GOT3 (cell line): ENCODE data around the gene CAMKMT.
A peak's percentile ranks its signal among the peaks of the same experiment; 100 is the strongest.

Experiments used
- DNase-seq: peaks from one replicate; lab custom pipeline; 2025; ENCODE audit warnings: mixed read lengths; lab: John Stamatoyannopoulos, UW

The CAMKMT gene

DNA sequence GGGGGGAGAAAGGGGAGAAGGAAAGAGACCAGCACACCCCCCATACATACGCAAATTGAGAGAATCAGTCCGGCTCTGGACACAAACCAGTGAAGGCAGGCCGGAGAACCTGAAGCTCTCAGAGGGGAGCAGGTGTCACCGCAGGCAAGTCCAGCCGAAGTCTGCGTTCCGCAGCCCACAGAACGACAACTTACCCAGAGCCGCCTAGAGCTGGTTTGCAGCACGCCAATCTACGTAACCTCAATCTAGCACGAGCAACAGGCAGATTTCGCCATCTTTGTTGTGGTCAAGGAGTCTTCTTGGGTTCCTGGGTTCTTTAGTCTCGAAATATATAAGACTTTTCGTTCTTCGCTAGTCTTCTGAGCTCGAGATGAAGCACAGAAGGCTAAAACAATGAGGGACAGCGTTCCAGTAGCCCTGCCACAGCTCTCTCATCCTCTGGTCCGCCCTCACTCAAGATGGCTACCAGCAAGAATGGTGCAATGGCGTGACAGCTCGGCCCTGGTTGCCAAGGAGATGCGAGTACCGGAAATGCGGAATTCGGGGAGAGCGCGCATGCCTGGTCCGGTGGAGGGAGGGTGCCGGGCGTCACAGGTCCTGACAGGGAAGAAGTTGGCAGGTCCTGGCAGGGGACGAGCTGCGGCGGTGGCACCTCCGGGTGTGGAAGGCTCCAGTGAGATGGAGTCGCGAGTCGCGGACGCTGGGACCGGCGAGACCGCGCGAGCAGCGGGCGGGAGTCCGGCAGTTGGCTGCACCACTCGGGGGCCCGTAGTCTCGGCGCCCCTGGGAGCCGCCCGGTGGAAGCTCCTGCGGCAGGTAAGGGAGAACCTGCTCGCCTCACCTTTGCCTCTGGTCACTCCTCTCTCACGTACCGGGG lies at the start of gene CAMKMT, which contains the start of gene PREPL:
Gene CAMKMT, plus strand, starts transcription at position 618 of the 877 bp plus-strand sequence.
Gene PREPL, minus strand, starts transcription at position 165 of the 877 bp plus-strand sequence. CDS start 15,152 bp downstream, outside the sequence.
- peak; percentile 89 for DNase-seq

DNA sequence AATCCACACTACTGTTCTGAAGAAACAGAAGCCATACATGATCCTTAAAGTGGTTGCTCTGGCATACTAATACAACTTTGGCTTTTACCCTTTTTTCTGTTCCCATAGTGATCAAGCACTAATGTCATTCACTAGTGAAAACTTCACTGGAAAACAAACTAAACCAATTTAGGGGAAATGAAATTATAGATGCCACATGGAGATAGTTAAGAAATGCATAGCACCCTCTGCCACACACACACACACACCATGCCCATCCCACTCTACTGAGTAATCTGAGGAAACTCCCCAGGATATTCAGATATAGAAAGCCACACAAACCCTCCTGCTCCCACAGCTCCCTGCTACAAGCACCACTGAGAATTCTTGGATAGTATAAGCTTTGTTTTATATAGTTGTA lies 47.4 kb upstream of the CAMKMT start:
- no peak for DNase-seq

- no peak for DNase-seq
Observed at GRCh38 chr2:44315945-44316344, 45.8 kb upstream of the CAMKMT start.

DNA sequence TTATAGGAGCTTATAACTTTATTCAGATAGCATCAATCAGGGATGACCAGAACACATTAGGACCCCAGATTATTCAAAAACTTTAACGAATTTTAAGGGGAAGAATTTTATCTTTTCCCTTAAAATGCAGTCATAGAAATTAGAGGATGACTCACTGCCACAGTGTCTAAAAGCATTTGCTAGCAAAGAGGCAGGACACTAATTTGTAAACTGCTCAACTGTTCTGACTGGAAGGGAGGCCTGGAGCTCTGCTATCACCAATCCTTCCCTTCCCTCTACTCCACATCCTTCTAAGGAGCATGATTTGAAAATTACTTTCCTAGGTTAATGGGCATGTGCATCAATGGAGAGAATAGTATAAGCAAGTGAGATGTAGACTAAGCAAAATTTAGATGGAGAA lies 40.9 kb upstream of the CAMKMT start:
- DNase-seq: no peak

GRCh38 chr2:44321360-44321759 lies 40.4 kb upstream of the CAMKMT start:
- no peak for DNase-seq

- no peak for DNase-seq
Observed at GRCh38 chr2:44324971-44325426, 36.7 kb upstream of the CAMKMT start.

- no peak for DNase-seq
Observed at GRCh38 chr2:44325897-44326296, 35.9 kb upstream of the CAMKMT start.

GRCh38 chr2:44326548-44327264 lies 35.0 kb upstream of the CAMKMT start:
- DNase-seq: no peak

DNA sequence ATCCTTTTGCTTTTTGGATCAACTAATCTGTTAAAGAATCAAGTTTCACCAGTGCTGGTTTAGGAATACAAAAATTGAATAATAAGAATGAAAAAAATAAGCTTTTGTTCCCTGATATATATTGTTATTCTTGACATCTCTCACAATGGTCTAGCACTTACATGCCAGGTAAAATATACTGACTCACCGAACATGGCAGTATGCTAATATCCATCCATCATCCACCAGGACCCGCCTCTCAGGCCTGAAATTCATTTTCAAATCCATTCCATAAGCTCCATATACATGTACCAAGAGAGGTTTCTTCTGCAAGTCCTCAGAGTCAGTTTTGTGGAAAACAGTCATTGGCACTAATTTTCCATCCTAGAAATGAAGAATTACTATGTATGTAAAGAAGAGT lies 33.0 kb upstream of the CAMKMT start:
- DNase-seq: no peak

DNA sequence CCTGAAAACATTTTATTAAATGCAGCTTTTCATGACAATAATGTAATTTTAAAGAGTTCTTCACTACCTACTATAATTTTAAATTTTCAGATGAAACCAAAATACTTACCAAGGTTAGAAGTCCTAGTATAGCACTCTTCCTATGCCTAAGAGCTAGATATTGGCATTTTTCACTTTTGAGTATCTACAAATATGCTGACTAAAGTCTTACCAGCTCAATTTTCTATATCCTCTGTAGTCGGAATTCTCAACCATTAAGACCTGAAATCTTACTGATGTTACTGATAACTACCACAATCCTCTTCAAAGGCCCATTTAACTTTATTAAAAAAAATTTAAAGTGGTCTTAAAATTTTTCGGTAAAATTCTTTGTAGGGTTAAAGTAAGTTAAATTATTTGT lies 32.4 kb upstream of the CAMKMT start:
- no peak for DNase-seq

DNA sequence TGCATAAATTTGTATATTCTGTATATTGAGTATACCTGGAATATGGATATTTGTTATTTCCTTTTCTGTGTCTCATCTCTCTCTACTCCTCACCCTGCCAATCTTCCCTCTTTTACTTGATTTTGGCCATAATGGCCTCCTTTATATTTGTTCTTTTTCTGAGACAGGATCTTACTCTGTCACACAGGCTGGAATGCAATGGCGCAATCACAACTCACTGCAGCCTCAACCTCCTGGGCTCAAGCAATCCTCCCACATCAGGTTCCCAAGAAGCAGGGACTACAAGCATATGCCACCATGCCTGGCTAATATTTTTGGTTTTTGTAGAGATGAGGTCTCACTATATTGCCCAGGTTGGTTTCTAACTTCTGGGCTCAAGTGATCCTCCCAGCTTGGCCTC lies 30.9 kb upstream of the CAMKMT start:
- no peak for DNase-seq

DNA sequence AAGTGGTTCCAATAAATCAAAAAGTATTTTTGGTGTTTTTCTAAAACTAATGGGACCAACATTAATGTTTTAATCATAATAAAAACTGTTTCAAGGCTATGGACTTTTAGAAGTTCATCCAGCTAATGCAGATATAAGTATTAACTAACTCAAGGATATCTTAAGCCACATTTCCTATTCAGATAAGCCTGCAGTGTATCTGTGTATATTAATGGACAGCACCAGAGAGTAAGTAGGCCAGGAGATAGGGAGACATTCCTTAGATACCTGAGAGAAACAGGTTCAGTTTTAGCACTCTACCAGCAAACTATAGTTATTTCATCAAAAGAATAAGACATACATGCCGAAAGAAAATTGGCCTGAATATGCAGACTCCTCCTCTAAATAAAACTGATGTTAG lies 27.8 kb upstream of the CAMKMT start:
- DNase-seq: no peak

- no peak for DNase-seq
Observed at GRCh38 chr2:44335806-44336538, 25.8 kb upstream of the CAMKMT start.

GRCh38 chr2:44342854-44343253 lies 18.9 kb upstream of the CAMKMT start:
- no peak for DNase-seq

DNA sequence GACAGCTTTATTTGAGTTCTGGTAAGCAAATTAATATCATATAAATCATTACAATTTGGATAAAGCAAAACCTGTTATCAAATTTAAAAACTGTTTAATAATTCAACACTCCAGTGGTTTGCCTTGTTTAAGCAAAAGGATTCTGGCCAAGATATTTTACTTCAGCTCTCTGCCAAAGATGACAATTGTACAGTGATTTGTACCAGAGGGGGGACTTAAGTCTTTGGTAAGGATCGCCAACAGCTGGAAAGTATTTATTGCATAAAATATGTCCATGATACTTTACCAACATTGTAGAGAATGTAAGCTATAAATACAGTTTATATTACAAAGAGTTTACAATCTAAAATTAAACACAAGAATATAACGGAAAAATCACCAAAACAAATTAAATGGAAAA lies 14.2 kb upstream of the CAMKMT start:
- DNase-seq: no peak

DNA sequence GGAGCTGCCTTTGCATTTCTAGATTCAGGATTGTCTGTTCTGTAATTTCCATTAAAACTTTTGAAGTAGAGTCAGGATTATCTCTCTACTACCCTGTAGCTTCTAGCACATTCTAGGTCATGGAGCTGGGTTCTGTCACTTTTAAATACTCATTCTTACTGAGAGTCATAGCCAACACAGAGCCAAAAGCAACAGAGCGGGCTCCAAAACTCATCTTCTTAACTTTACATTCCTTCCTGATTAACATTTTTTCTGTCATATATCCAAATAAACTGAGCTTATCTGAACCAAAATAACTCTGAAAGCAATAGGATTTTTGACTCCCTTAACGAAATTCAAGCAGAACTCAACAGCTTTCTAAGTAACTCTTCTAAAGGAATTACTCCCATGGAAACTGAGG lies 13.3 kb upstream of the CAMKMT start:
- no peak for DNase-seq

DNA sequence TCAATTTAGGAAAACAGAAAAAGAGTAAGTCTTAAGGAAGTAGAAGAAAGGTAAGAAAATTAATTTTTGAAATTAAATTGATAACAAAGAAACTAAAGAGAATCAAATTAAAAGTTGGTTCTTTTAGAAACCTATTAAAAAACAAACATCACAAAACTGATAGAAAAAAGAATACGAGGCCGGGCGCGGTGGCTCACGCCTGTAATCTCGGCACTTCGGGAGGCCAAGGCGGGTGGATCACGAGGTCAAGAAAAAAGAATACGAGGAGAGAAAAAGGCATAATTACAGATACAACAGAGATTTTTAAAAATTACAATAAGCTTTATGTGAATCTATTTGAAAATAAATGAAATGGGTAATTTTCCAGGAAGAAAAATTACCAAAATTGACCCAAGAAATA lies 12.2 kb upstream of the CAMKMT start:
- DNase-seq: no peak

DNA sequence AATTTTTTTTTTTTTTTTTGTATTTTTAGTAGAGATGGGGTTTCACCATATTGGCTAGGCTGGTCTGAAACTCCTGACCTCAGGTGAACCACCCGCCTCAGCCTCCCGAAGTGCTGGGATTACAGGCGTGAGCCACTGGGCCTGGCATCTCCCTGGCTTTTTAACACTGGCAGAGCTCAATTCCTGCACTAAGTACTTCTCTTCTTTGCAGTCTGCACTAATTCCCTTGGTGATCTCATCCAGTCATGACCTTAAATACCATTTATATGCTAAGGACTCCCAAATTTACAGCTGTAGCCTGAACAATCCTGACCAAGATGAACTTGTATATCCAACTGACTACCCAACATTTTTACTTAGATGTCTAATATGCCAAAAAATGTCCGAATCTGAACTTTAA lies 10.7 kb upstream of the CAMKMT start:
- DNase-seq: no peak

GRCh38 chr2:44351676-44352075 lies 10.1 kb upstream of the CAMKMT start:
- DNase-seq: no peak

DNA sequence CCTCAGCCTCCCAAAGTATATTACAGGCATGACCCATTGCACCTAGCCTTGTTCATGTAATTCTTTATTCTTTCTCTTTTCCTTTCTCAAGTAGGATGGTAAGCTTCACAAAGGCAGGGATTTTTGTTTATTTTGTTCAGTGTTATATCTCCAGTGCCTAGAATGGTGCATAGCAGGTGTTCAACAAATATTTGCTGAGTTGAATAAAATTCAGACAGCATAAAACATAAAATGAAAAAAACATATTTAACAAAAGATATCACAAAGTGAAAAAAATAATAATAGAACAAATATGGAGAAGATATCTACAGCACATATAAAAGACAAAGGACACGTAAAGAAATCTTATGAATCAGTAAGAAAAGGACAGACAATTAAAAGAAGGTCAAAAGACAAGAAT lies 9.2 kb upstream of the CAMKMT start:
- no peak for DNase-seq

- DNase-seq: no peak
Observed at GRCh38 chr2:44354761-44355160, 7.0 kb upstream of the CAMKMT start.

- DNase-seq: no peak
Observed at GRCh38 chr2:44358503-44358902, 3.2 kb upstream of the CAMKMT start.
